Germinal center (tissue), 1 donor: ENCODE data around the gene ZMYND8.
"Not testable (repeated sequence)": the region's sequence is repeated elsewhere in the genome, so short reads cannot be mapped to it uniquely, and the experiment has no call there.

Experiments used
- DNase-seq: peaks from one replicate; pipeline ENCODE4 v3.0.0; 2012; ENCODE audit warnings: mixed read lengths, low spot score

ZMYND8 gene

GRCh38 chr20:47285189-47285588 lies 71.3 kb downstream of the ZMYND8 start:
- no peak for DNase-seq

GRCh38 chr20:47284373-47284772 lies 72.1 kb downstream of the ZMYND8 start:
- no peak for DNase-seq

GRCh38 chr20:47283411-47283810 lies 73.1 kb downstream of the ZMYND8 start:
- no peak for DNase-seq

GRCh38 chr20:47282864-47283263 lies 73.6 kb downstream of the ZMYND8 start:
- no peak for DNase-seq

GRCh38 chr20:47281376-47281775 lies 75.1 kb downstream of the ZMYND8 start:
- DNase-seq: no peak

GRCh38 chr20:47280668-47281067 lies 75.8 kb downstream of the ZMYND8 start:
- no peak for DNase-seq

- DNase-seq: no peak
Observed at GRCh38 chr20:47280228-47280627, 76.3 kb downstream of the ZMYND8 start.

- DNase-seq: no peak
Observed at GRCh38 chr20:47278907-47279348, 77.6 kb downstream of the ZMYND8 start.

- DNase-seq: not testable (repeated sequence)
Observed at GRCh38 chr20:47277535-47277872, 79.0 kb downstream of the ZMYND8 start.

- no peak for DNase-seq
Observed at GRCh38 chr20:47276851-47277534, 79.5 kb downstream of the ZMYND8 start.

- no peak for DNase-seq
Observed at GRCh38 chr20:47276251-47276650, 80.2 kb downstream of the ZMYND8 start.

GRCh38 chr20:47275548-47275947 lies 81.0 kb downstream of the ZMYND8 start:
- no peak for DNase-seq

GRCh38 chr20:47274401-47275108 lies 81.9 kb downstream of the ZMYND8 start:
- no peak for DNase-seq

- no peak for DNase-seq
Observed at GRCh38 chr20:47273591-47274235, 82.8 kb downstream of the ZMYND8 start.

- DNase-seq: peak; percentile 74
Observed at GRCh38 chr20:47272893-47273590, 83.5 kb downstream of the ZMYND8 start.

- no peak for DNase-seq
Observed at GRCh38 chr20:47271046-47271615, 85.4 kb downstream of the ZMYND8 start.

- DNase-seq: no peak
Observed at GRCh38 chr20:47269309-47270165, 87.0 kb downstream of the ZMYND8 start.

- DNase-seq: no peak
Observed at GRCh38 chr20:47267621-47268020, 88.9 kb downstream of the ZMYND8 start.

- DNase-seq: no peak
Observed at GRCh38 chr20:47266847-47267515, 89.5 kb downstream of the ZMYND8 start.

- no peak for DNase-seq
Observed at GRCh38 chr20:47265984-47266383, 90.5 kb downstream of the ZMYND8 start.

- no peak for DNase-seq
Observed at GRCh38 chr20:47265214-47265613, 91.3 kb downstream of the ZMYND8 start.
